Neutrophil (primary cell): ENCODE data around the gene TGFB1.

Source experiments
- H3K27ac ChIP-seq: fragments of 200-600 bp; sonication (generic); 2 replicates; pipeline ENCODE4 v1.5.1; 2016; ENCODE audit warnings: mild to moderate bottlenecking, moderate library complexity
- H3K27me3 ChIP-seq: fragments of 200-600 bp; sonication (generic); 2 replicates; pipeline ENCODE4 v1.6.0; 2016; ENCODE audit warnings: mild to moderate bottlenecking
- H3K36me3 ChIP-seq: fragments of 200-600 bp; sonication (generic); 2 replicates; pipeline ENCODE4 v1.5.1; 2017
- H3K4me1 ChIP-seq, 2 experiments: fragments of 200-600 bp in 1 of 2; sonication (generic) in 1 of 2; 1 replicate in 1 of 2; 2 replicates in 1 of 2; pipeline versions ENCODE4 v1.5.1 to v1.6.1; 2013 to 2016; ENCODE audit warnings: low read depth in 1 of 2, low read length in 1 of 2, mild to moderate bottlenecking in 1 of 2, moderate library complexity in 1 of 2; ENCODE audit not compliant: control insufficient read depth in 1 of 2, insufficient read depth in 1 of 2
- H3K4me3 ChIP-seq, 2 experiments: fragments of 200-600 bp in 1 of 2; sonication (generic) in 1 of 2; 1 replicate in 1 of 2; 2 replicates in 1 of 2; pipeline ENCODE4 v1.5.1; 2013 to 2016; ENCODE audit warnings: low read depth in 1 of 2, low read length in 1 of 2, mild to moderate bottlenecking in 1 of 2, moderate library complexity in 1 of 2
- H3K9me3 ChIP-seq: fragments of 200-600 bp; sonication (generic); 2 replicates; pipeline ENCODE4 v1.5.1; 2016
- TF ChIP-seq, protein P1 (sequence below): fragments of 200-600 bp; sonication (generic); IDR thresholded peaks from 2 replicates; pipeline ENCODE4 v1.5.1; 2016; ENCODE audit warnings: antibody characterized with exemption

Gene TGFB1

DNA sequence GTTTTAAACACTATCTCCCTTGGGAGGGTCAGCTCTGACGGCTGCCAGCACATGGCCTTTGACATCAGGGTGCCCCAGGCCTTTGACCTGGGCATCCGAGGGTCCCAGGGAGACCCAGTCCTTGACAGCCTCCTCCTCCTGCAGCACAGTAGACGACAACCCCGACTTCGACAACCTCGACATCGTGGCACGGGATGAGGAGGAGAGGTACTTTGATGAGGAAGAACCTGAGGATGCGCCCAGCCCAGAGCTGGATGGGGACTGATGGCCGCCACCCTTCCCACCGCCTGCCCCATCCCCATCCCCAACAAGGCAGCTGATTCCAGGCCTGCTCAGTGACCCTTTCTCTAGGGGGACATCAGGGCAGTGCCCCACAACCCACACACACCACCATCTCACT lies 31.3 kb downstream of the TGFB1 start:
- no peak overlapping the region for H3K4me3 ChIP-seq
- H3K27me3 ChIP-seq, result no peaks in the 10 kb centered on the region
- H3K27ac ChIP-seq, result peak overlapping the region; percentile 92
- peaks cover 56% of the 10 kb centered on the region for H3K36me3 ChIP-seq
- TF ChIP-seq, protein P1, sequence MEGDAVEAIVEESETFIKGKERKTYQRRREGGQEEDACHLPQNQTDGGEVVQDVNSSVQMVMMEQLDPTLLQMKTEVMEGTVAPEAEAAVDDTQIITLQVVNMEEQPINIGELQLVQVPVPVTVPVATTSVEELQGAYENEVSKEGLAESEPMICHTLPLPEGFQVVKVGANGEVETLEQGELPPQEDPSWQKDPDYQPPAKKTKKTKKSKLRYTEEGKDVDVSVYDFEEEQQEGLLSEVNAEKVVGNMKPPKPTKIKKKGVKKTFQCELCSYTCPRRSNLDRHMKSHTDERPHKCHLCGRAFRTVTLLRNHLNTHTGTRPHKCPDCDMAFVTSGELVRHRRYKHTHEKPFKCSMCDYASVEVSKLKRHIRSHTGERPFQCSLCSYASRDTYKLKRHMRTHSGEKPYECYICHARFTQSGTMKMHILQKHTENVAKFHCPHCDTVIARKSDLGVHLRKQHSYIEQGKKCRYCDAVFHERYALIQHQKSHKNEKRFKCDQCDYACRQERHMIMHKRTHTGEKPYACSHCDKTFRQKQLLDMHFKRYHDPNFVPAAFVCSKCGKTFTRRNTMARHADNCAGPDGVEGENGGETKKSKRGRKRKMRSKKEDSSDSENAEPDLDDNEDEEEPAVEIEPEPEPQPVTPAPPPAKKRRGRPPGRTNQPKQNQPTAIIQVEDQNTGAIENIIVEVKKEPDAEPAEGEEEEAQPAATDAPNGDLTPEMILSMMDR, result no peak
- H3K9me3 ChIP-seq, result no peaks in the 10 kb centered on the region
- H3K4me1 ChIP-seq, result peaks cover 63 to 64% of the 10 kb centered on the region in 2 experiments

DNA sequence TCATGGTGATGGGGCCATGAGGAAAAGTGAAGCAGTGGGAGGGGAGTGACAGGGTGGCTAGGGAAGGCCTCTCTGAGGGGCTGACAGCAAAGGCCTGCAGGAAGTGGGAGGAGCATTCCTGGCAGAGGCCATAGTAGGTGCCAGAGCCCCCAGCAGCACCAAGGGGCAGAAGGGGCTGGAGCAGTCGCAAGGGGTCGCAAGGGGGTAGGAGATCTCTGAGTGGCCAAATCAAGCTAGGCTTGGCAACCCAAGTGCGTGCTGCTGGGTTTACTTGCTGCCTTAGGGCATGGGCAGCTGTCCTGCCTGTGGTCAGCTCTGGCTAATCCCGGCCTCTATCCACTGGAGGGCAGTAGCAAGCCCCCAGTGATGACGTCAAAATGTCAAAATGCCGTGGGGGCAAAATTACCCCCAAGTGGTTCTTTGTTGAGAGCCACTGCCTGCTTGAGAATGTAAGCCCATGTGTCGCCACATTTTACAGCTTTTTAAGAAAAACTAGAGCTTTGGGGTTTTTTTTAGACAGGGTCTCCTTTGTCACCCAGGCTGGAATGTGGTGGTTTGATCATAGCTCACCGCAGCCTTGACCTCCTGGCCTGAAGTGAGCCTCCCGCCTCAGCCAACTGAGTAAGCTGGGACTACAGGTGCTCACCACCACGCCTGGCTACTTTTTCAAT lies 32.0 kb downstream of the TGFB1 start:
- Histone ChIP-seq H3K4me1 (peaks cover 56 to 57% of the 10 kb centered on the region in 2 experiments), H3K36me3 (peaks cover 62% of the 10 kb centered on the region), H3K27ac (peak overlapping the region; percentile 92), H3K27me3 (no peaks in the 10 kb centered on the region), H3K4me3 (no peak overlapping the region), H3K9me3 (no peaks in the 10 kb centered on the region)
- TF ChIP-seq, protein P1, result peak; percentile 66

DNA sequence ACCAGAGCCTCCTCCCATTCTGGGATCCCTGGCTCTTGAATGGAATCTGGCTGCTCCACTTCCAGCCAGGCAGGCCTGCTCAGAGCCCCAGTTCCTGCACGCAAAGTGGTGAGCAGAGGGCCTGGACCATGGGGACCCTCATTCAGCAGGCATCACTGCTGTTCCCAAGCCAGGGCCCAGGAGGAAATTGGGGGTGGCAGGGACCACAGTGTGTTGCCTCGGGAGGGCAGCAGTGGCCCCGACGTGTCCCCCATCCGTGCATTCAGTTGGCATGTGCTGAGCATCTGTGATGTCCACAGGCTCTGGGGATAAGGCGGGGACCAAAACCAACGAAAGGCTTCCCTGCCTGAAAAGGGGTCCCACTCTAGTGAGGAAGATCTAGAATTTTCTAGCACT lies 32.5 kb downstream of the TGFB1 start:
- TF ChIP-seq, protein P1, result no peak
- Histone ChIP-seq H3K36me3 (peaks cover 67% of the 10 kb centered on the region), H3K27ac (peak overlapping the region; percentile 92)

DNA sequence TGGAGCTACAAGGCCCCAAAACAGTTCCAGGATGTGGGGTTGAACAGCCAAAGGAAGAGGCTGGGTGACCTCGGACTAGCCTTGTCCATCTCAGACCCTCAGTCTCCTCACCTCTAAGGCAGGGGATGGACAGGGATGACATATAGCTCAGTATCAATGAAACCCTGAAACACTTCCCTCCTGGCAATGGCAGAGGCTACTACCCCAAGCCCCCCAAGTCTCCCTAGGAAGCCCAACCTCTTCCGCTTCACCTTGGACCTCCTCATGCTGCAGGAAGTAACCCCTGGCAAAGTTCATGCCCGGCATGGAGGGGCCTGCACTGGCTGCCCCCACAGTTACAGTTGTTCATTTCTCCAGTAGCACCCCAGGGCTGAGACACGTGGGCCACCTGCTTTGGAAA lies 33.2 kb downstream of the TGFB1 start:
- Histone ChIP-seq H3K9me3 (no peaks in the 10 kb centered on the region), H3K4me1 (peaks cover 45% of the 10 kb centered on the region in 2 experiments), H3K27ac (peak overlapping the region; percentile 92), H3K36me3 (peaks cover 73% of the 10 kb centered on the region), H3K27me3 (no peaks in the 10 kb centered on the region), H3K4me3 (no peak overlapping the region)
- TF ChIP-seq, protein P1, result no peak

More for the DNA sequence above, 32.5 kb downstream of the TGFB1 start:
- no peaks in the 10 kb centered on the region for H3K27me3 ChIP-seq
- peaks cover 51 to 52% of the 10 kb centered on the region in 2 experiments for H3K4me1 ChIP-seq
- no peak overlapping the region for H3K4me3 ChIP-seq
- H3K9me3 ChIP-seq, result no peaks in the 10 kb centered on the region

DNA sequence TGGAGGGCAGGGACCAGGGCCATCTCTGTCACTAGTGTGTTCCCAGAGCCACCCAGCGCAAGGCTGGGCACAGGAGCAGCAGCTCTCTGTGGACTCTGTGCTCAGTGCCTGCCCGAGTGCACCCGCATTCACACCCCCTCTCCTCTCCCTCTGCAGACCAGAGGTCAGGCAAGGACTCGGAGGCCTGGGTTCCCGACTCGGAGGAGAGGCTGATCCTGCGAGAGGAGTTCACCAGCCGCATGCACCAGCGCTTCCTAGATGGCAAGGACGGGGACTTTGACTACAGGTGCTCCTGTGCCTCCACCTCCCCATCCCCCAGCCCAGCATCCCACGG lies 33.6 kb downstream of the TGFB1 start:
- Histone ChIP-seq H3K4me1 (peaks cover 40 to 41% of the 10 kb centered on the region in 2 experiments), H3K4me3 (no peak overlapping the region), H3K9me3 (no peaks in the 10 kb centered on the region), H3K36me3 (peaks cover 73% of the 10 kb centered on the region), H3K27ac (no peak overlapping the region), H3K27me3 (no peaks in the 10 kb centered on the region)
- TF ChIP-seq, protein P1, result no peak
